Hepatocyte (in vitro differentiated cells): Measurements from ENCODE around the gene CMTM7.

Experiments
- EZH2 ChIP-seq: fragments of 200-600 bp; sonication (generic); IDR thresholded peaks from 2 replicates; pipeline ENCODE4 v1.6.1; 2016; ENCODE audit warnings: antibody characterized with exemption, mild to moderate bottlenecking, borderline replicate concordance
- EZH2phosphoT487 ChIP-seq: fragments of 200-600 bp; sonication (generic); IDR thresholded peaks from one replicate; pipeline ENCODE4 v1.6.1; 2018; ENCODE audit warnings: antibody characterized with exemption, mild to moderate bottlenecking, low read depth, moderate library complexity; ENCODE audit not compliant: unreplicated experiment, severe bottlenecking
- TF ChIP-seq, protein P1 (sequence below): fragments of 200-600 bp; sonication (generic); IDR thresholded peaks from 2 replicates; pipeline ENCODE4 v1.5.1; 2016; ENCODE audit warnings: antibody characterized with exemption, mild to moderate bottlenecking; ENCODE audit not compliant: poor library complexity

DNA sequence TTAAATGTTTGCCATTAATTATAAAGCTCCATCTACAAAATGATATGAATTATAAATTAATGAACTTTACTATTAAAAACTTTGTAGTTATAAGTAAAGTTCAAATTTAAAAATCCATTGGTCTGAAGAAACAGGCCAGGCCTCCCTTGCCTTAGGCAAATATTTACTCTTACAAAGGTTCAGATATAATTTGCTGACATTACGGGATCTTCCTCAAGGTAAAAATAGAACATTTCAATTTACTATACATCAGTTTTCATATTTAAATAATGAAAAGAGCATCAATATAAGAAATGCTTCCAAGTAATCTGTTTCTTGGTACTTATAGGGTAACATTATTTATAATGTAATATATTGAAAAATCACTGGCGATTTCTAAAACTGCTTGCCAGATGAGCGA is 107.3 kb downstream of the CMTM7 start:
- TF ChIP-seq, protein P1, sequence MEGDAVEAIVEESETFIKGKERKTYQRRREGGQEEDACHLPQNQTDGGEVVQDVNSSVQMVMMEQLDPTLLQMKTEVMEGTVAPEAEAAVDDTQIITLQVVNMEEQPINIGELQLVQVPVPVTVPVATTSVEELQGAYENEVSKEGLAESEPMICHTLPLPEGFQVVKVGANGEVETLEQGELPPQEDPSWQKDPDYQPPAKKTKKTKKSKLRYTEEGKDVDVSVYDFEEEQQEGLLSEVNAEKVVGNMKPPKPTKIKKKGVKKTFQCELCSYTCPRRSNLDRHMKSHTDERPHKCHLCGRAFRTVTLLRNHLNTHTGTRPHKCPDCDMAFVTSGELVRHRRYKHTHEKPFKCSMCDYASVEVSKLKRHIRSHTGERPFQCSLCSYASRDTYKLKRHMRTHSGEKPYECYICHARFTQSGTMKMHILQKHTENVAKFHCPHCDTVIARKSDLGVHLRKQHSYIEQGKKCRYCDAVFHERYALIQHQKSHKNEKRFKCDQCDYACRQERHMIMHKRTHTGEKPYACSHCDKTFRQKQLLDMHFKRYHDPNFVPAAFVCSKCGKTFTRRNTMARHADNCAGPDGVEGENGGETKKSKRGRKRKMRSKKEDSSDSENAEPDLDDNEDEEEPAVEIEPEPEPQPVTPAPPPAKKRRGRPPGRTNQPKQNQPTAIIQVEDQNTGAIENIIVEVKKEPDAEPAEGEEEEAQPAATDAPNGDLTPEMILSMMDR: no peak
- no peak for TF ChIP-seq EZH2
- TF ChIP-seq EZH2phosphoT487: no peak
